ENCODE data around the gene FNBP1L.

- TF ChIP-seq POLR2AphosphoS5 (IDR thresholded peaks at IDR 0.05; ENCODE audit: low read depth, low read length) = peak; percentile 80
- TF ChIP-seq GATA2 (CRISPR knock-in tag; IDR thresholded peaks at IDR 0.05) = no peak
- TF ChIP-seq, protein P1, sequence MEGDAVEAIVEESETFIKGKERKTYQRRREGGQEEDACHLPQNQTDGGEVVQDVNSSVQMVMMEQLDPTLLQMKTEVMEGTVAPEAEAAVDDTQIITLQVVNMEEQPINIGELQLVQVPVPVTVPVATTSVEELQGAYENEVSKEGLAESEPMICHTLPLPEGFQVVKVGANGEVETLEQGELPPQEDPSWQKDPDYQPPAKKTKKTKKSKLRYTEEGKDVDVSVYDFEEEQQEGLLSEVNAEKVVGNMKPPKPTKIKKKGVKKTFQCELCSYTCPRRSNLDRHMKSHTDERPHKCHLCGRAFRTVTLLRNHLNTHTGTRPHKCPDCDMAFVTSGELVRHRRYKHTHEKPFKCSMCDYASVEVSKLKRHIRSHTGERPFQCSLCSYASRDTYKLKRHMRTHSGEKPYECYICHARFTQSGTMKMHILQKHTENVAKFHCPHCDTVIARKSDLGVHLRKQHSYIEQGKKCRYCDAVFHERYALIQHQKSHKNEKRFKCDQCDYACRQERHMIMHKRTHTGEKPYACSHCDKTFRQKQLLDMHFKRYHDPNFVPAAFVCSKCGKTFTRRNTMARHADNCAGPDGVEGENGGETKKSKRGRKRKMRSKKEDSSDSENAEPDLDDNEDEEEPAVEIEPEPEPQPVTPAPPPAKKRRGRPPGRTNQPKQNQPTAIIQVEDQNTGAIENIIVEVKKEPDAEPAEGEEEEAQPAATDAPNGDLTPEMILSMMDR (IDR thresholded peaks at IDR 0.05) = no peak
- TF ChIP-seq JUND (IDR thresholded peaks at IDR 0.05) = no peak
- TF ChIP-seq FOSL2 (IDR thresholded peaks at IDR 0.05; ENCODE audit: borderline replicate concordance, low read depth) = no peak
- TF ChIP-seq EZH2phosphoT487 (IDR thresholded peaks at IDR 0.05; ENCODE audit: borderline replicate concordance, low read depth) = no peak
- peak; percentile 9; the same call in 1 of the 2 replicates for TF ChIP-seq MXI1 (IDR thresholded peaks at IDR 0.05; ENCODE audit: low read depth, low read length)
- peak; percentile 20 for TF ChIP-seq CHD2 (IDR thresholded peaks at IDR 0.05; ENCODE audit: low read length, partially characterized antibody)
- no peak for TF ChIP-seq RAD21 (IDR thresholded peaks at IDR 0.05; ENCODE audit: low read length)
- TF ChIP-seq MEF2A (IDR thresholded peaks at IDR 0.05; ENCODE audit: borderline replicate concordance, low read depth) = no peak
Observed at GRCh38 chr1:93447481-93448291, at the start of gene FNBP1L.

Measured in SK-N-SH (cell line).